HCT116 (cell line): Measurements from ENCODE around the gene ATXN1. TPM values are rescaled to one million over a fixed set of nuclear protein-coding genes. Genes with fewer than 3 reads are reported as not detected.

Experiments
- ATAC-seq: fragments of 200-7000 bp; cut with Tn5 transposase; 2 replicates; pipeline ENCODE4 v1.9.1; 2020; ENCODE audit warnings: mild to moderate bottlenecking, moderate library complexity
- BruUV-seq: library from RNA; stranded (reverse); fragments of 400-500 nt; replicated peaks from 2 replicates; lab custom pipeline; 2021; lab: Mats Ljungman, UMichigan
- CTCF ChIA-PET: fragments of 300-600 bp; sonication (Branson Sonifier 250); formaldehyde crosslinking; loops from one replicate; lab custom pipeline; 2021; ENCODE audit warnings: antibody characterized with exemption; lab: Charles Lee
- POLR2A ChIA-PET: fragments of 300-600, 350-600 bp; sonication (Branson Sonifier 250); formaldehyde crosslinking; loops from one replicate; lab custom pipeline; 2021; ENCODE audit warnings: antibody characterized with exemption; lab: Charles Lee
- RAD21 ChIA-PET, 2 experiments: fragments of 300-600 bp; sonication (Branson Sonifier 250); formaldehyde crosslinking; loops; one replicate each; lab custom pipeline; 2023; ENCODE audit warnings: low total read pairs in 2 of 2; ENCODE audit not compliant: uncharacterized antibody in 2 of 2, unreplicated experiment in 2 of 2, low non-redundant PET in 1 of 2; lab: Charles Lee
- DNase-seq: peaks from one replicate; pipeline ENCODE4 v3.0.0-alpha.2; 2010; ENCODE audit warnings: low read depth, low spot score
- H2AFZ ChIP-seq: fragments of 200-600 bp; shearing (Covaris generic), sonication (generic); 2 replicates; pipeline ENCODE4 v1.6.1; 2017; ENCODE audit warnings: low read depth, mixed run types, mixed read lengths, antibody characterized with exemption, low read length; ENCODE audit not compliant: poor library complexity, severe bottlenecking
- H3K27ac ChIP-seq: 2 replicates; pipeline ENCODE4 v1.5.1; 2012; ENCODE audit warnings: low read depth, low read length
- H3K27me3 ChIP-seq: fragments of 200-600 bp; sonication (generic); 2 replicates; pipeline ENCODE4 v1.6.1; 2016; ENCODE audit warnings: mixed run types, low read length, mixed read lengths; ENCODE audit not compliant: insufficient read depth
- H3K36me3 ChIP-seq, 2 experiments: fragments of 200-500 bp in 1 of 2; fragments of 200-600 bp in 1 of 2; sonication (Bioruptor generic) in 1 of 2; sonication (generic) in 1 of 2; 2 replicates each; pipeline versions ENCODE4 v1.5.1 to v1.6.1; 2014 to 2016; ENCODE audit warnings: low read length in 2 of 2, inconsistent platforms in 1 of 2, mixed read lengths in 1 of 2, mixed run types in 1 of 2; ENCODE audit not compliant: insufficient read depth in 2 of 2, control insufficient read depth in 1 of 2
- H3K4me1 ChIP-seq, 2 experiments: fragments of 200-600 bp in 1 of 2; sonication (generic) in 1 of 2; 2 replicates each; pipeline versions ENCODE4 v1.5.1 to v1.6.1; 2012 to 2017; ENCODE audit warnings: low read length in 2 of 2, inconsistent platforms in 1 of 2, mild to moderate bottlenecking in 1 of 2, mixed read lengths in 1 of 2, mixed run types in 1 of 2, moderate library complexity in 1 of 2; ENCODE audit not compliant: insufficient read depth in 2 of 2, control insufficient read depth in 1 of 2
- H3K4me2 ChIP-seq: fragments of 200-600 bp; sonication (generic); 2 replicates; pipeline ENCODE4 v1.6.1; 2017; ENCODE audit warnings: mixed run types, low read length, mixed read lengths
- H3K4me3 ChIP-seq, 2 experiments: fragments of 200-600 bp in 1 of 2; sonication (generic) in 1 of 2; replicated peaks in 1 of 2; 2 replicates each; pipeline ENCODE4 v1.5.1; 2011 to 2016; ENCODE audit warnings: low read length in 2 of 2, control low read depth in 1 of 2, low read depth in 1 of 2, mild to moderate bottlenecking in 1 of 2, mixed read lengths in 1 of 2, mixed run types in 1 of 2
- H3K79me2 ChIP-seq: fragments of 200-600 bp; sonication (generic); 2 replicates; pipeline ENCODE4 v1.6.1; 2017; ENCODE audit warnings: mild to moderate bottlenecking, mixed run types, low read length, moderate library complexity, mixed read lengths; ENCODE audit not compliant: insufficient read depth
- H3K9ac ChIP-seq: fragments of 200-600 bp; sonication (generic); 2 replicates; pipeline ENCODE4 v1.6.1; 2016; ENCODE audit warnings: low read length, mixed read lengths
- H3K9me2 ChIP-seq: fragments of 200-600 bp; sonication (generic), shearing (Covaris generic); 2 replicates; pipeline ENCODE4 v1.6.1; 2017; ENCODE audit warnings: mixed run types, mild to moderate bottlenecking, moderate library complexity; ENCODE audit not compliant: insufficient read depth
- H3K9me3 ChIP-seq, 2 experiments: fragments of 200-500 bp in 1 of 2; fragments of 200-600 bp in 1 of 2; sonication (Bioruptor generic) in 1 of 2; sonication (generic) in 1 of 2; 2 replicates each; pipeline ENCODE4 v1.6.1; 2014 to 2017; ENCODE audit warnings: low read length in 2 of 2, mixed read lengths in 2 of 2, inconsistent platforms in 1 of 2, low read depth in 1 of 2, mild to moderate bottlenecking in 1 of 2, mixed run types in 1 of 2, moderate library complexity in 1 of 2; ENCODE audit not compliant: control insufficient read depth in 1 of 2, insufficient read depth in 1 of 2
- H4K20me1 ChIP-seq: fragments of 200-600 bp; sonication (generic), shearing (Covaris generic); 2 replicates; pipeline ENCODE4 v1.6.1; 2017; ENCODE audit warnings: mixed run types, mild to moderate bottlenecking, moderate library complexity; ENCODE audit not compliant: insufficient read depth
- CEBPB ChIP-seq: IDR thresholded peaks from 2 replicates; pipeline ENCODE4 v1.6.1; 2012; ENCODE audit warnings: low read depth
- EGR1 ChIP-seq: IDR thresholded peaks from 2 replicates; pipeline ENCODE4 v1.6.1; 2012; ENCODE audit warnings: low read depth
- EZH2 ChIP-seq: fragments of 200-600 bp; sonication (generic); IDR thresholded peaks from 2 replicates; pipeline ENCODE4 v1.6.1; 2017; ENCODE audit warnings: antibody characterized with exemption, mixed run types
- EZH2phosphoT487 ChIP-seq: fragments of 200-600 bp; IDR thresholded peaks from 2 replicates; pipeline ENCODE4 v1.6.1; 2018; ENCODE audit warnings: antibody characterized with exemption, borderline replicate concordance
- FOSL1 ChIP-seq: IDR thresholded peaks from 2 replicates; pipeline ENCODE4 v1.6.1; 2012; ENCODE audit warnings: low read depth
- JUND ChIP-seq: IDR thresholded peaks from 2 replicates; pipeline ENCODE4 v1.6.1; 2012
- POLR2A ChIP-seq: IDR thresholded peaks from 2 replicates; pipeline ENCODE4 v1.7.0; 2011; ENCODE audit warnings: borderline replicate concordance; ENCODE audit not compliant: insufficient read depth, insufficient read length; ENCODE audit errors: extremely low read depth
- POLR2AphosphoS5 ChIP-seq: IDR thresholded peaks from 2 replicates; pipeline ENCODE4 v1.6.1; 2011; ENCODE audit warnings: mild to moderate bottlenecking, low read depth, low read length, moderate library complexity
- RAD21 ChIP-seq: IDR thresholded peaks from 2 replicates; pipeline ENCODE4 v1.6.1; 2012; ENCODE audit warnings: low read depth, mild to moderate bottlenecking
- SIN3A ChIP-seq: IDR thresholded peaks from 2 replicates; pipeline ENCODE4 v1.6.1; 2012; ENCODE audit warnings: low read depth
- SP1 ChIP-seq: IDR thresholded peaks from 2 replicates; pipeline ENCODE4 v1.6.1; 2012; ENCODE audit warnings: low read depth
- SRF ChIP-seq: IDR thresholded peaks from 2 replicates; pipeline ENCODE4 v1.6.1; 2012; ENCODE audit warnings: low read depth
- intact Hi-C: fragments of 100-400 bp; cut with micrococcal nuclease; formaldehyde crosslinking; loops from 2 replicates; pipeline ENCODE4 v1.10.0; 2022
- total RNA-seq: library from RNA; stranded (reverse); gene quantifications from one replicate; pipeline ENCODE4 v1.2.1, GENCODE V29; 2021; ENCODE audit not compliant: unreplicated experiment
- TF ChIP-seq, protein P1 (sequence below), 3 experiments: fragments of 200-600 bp in 1 of 3; sonication (generic) in 1 of 3; IDR thresholded peaks in 2 of 3; conservative IDR thresholded peaks in 1 of 3; 2 replicates each; pipeline ENCODE4 v1.5.1; 2012 to 2017; ENCODE audit warnings: low read depth in 2 of 3, low read length in 2 of 3, antibody characterized with exemption in 1 of 3, borderline replicate concordance in 1 of 3, control low read depth in 1 of 3, mild to moderate bottlenecking in 1 of 3, mixed read lengths in 1 of 3, mixed run types in 1 of 3, moderate library complexity in 1 of 3; ENCODE audit not compliant: insufficient read depth in 1 of 3
- TF ChIP-seq, protein P2 (sequence below): IDR thresholded peaks from 2 replicates; pipeline ENCODE4 v1.6.1; 2012; ENCODE audit warnings: low read depth
- TF ChIP-seq, protein P3 (sequence below): IDR thresholded peaks from 2 replicates; pipeline ENCODE4 v1.6.1; 2012
- TF ChIP-seq, protein P4 (sequence below): IDR thresholded peaks from 2 replicates; pipeline ENCODE4 v1.6.1; 2012
- TF ChIP-seq, protein P5 (sequence below): IDR thresholded peaks from 2 replicates; pipeline ENCODE4 v1.6.1; 2011; ENCODE audit warnings: mild to moderate bottlenecking, low read length, moderate library complexity; ENCODE audit not compliant: insufficient replicate concordance; ENCODE audit errors: extremely low read depth

The ATXN1 gene
- total RNA-seq, 1 experiment from 2014 or later: 21.0 TPM

DNA sequence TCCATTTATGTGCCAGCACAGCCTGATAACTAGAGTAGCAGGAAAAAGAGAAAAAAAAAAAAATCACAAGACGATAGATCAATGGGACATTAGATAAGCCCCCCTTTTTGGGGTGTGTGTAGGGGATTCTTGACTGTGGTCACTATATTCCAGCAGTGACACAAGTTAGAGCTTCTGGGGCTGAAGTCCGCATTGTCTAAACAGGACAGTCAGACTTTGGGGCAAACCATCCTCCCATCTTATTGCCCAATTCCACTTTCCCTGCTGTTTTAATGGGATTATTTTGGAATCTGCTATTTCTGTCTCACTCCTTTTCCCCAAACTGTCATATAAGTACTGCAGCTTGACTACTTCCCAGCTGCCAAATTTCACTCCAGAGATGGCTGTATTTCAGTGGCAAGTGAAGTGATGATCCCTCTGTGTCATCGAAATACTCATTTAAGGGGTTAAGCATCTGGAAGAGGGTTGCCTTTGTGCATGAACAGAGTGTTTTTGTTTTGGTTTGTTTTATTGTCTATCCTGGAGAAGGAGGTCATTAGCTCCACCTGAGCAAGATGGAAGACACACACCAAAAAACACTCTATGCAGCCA is 182.5 kb downstream of the ATXN1 start:
- intact Hi-C loops: no loop called here
- Histone ChIP-seq H3K27me3 (no peaks in the 10 kb centered on the region), H4K20me1 (no peaks in the 10 kb centered on the region), H3K9me3 (no peaks in the 10 kb centered on the region), H3K4me2 (no peak overlapping the region), H3K36me3 (no peaks in the 10 kb centered on the region), H3K79me2 (no peaks in the 10 kb centered on the region), H3K9ac (no peak overlapping the region), H3K27ac (no peak overlapping the region), H3K9me2 (no peaks in the 10 kb centered on the region), H2AFZ (no peak overlapping the region), H3K4me3 (no peak overlapping the region), H3K4me1 (no peaks in the 10 kb centered on the region)
- ChIA-PET RAD21 (no interaction called here), POLR2A (no interaction called here), CTCF (no interaction called here)
- no peak for ATAC-seq
- TF ChIP-seq, protein P1, sequence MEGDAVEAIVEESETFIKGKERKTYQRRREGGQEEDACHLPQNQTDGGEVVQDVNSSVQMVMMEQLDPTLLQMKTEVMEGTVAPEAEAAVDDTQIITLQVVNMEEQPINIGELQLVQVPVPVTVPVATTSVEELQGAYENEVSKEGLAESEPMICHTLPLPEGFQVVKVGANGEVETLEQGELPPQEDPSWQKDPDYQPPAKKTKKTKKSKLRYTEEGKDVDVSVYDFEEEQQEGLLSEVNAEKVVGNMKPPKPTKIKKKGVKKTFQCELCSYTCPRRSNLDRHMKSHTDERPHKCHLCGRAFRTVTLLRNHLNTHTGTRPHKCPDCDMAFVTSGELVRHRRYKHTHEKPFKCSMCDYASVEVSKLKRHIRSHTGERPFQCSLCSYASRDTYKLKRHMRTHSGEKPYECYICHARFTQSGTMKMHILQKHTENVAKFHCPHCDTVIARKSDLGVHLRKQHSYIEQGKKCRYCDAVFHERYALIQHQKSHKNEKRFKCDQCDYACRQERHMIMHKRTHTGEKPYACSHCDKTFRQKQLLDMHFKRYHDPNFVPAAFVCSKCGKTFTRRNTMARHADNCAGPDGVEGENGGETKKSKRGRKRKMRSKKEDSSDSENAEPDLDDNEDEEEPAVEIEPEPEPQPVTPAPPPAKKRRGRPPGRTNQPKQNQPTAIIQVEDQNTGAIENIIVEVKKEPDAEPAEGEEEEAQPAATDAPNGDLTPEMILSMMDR (IDR thresholded peaks at IDR 0.05 in 2 of 3, conservative IDR thresholded peaks at IDR 0.05 in 1 of 3; ENCODE audit: borderline replicate concordance in 1 of 3, insufficient read depth in 1 of 3, low read depth in 2 of 3, low read length in 2 of 3): no peak
- TF ChIP-seq EZH2phosphoT487 (no peak), SIN3A (no peak), JUND (no peak), POLR2A (no peak), FOSL1 (no peak), EGR1 (no peak), CEBPB (no peak), SRF (no peak), POLR2AphosphoS5 (no peak), EZH2 (no peak), SP1 (no peak), RAD21 (no peak)
- TF ChIP-seq, protein P2, sequence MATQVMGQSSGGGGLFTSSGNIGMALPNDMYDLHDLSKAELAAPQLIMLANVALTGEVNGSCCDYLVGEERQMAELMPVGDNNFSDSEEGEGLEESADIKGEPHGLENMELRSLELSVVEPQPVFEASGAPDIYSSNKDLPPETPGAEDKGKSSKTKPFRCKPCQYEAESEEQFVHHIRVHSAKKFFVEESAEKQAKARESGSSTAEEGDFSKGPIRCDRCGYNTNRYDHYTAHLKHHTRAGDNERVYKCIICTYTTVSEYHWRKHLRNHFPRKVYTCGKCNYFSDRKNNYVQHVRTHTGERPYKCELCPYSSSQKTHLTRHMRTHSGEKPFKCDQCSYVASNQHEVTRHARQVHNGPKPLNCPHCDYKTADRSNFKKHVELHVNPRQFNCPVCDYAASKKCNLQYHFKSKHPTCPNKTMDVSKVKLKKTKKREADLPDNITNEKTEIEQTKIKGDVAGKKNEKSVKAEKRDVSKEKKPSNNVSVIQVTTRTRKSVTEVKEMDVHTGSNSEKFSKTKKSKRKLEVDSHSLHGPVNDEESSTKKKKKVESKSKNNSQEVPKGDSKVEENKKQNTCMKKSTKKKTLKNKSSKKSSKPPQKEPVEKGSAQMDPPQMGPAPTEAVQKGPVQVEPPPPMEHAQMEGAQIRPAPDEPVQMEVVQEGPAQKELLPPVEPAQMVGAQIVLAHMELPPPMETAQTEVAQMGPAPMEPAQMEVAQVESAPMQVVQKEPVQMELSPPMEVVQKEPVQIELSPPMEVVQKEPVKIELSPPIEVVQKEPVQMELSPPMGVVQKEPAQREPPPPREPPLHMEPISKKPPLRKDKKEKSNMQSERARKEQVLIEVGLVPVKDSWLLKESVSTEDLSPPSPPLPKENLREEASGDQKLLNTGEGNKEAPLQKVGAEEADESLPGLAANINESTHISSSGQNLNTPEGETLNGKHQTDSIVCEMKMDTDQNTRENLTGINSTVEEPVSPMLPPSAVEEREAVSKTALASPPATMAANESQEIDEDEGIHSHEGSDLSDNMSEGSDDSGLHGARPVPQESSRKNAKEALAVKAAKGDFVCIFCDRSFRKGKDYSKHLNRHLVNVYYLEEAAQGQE: no peak
- TF ChIP-seq, protein P3, sequence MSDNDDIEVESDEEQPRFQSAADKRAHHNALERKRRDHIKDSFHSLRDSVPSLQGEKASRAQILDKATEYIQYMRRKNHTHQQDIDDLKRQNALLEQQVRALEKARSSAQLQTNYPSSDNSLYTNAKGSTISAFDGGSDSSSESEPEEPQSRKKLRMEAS: no peak
- TF ChIP-seq, protein P4, sequence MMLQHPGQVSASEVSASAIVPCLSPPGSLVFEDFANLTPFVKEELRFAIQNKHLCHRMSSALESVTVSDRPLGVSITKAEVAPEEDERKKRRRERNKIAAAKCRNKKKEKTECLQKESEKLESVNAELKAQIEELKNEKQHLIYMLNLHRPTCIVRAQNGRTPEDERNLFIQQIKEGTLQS: no peak
- TF ChIP-seq, protein P5, sequence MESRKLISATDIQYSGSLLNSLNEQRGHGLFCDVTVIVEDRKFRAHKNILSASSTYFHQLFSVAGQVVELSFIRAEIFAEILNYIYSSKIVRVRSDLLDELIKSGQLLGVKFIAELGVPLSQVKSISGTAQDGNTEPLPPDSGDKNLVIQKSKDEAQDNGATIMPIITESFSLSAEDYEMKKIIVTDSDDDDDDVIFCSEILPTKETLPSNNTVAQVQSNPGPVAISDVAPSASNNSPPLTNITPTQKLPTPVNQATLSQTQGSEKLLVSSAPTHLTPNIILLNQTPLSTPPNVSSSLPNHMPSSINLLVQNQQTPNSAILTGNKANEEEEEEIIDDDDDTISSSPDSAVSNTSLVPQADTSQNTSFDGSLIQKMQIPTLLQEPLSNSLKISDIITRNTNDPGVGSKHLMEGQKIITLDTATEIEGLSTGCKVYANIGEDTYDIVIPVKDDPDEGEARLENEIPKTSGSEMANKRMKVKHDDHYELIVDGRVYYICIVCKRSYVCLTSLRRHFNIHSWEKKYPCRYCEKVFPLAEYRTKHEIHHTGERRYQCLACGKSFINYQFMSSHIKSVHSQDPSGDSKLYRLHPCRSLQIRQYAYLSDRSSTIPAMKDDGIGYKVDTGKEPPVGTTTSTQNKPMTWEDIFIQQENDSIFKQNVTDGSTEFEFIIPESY: no peak
- DNase-seq: no peak
- no TSS peak for BruUV-seq
